Spleen (tissue), 7 donors: Measurements from ENCODE around the gene RND1.

Experiments used
- POLR2A ChIP-seq, 3 donors: fragments of 450-650 bp; IDR thresholded peaks; one replicate each; pipeline ENCODE4 v1.5.1; 2017; ENCODE audit warnings: antibody characterized with exemption in 3 of 3, mild to moderate bottlenecking in 1 of 3
- POLR2AphosphoS5 ChIP-seq, 3 donors: sonication (generic); formaldehyde crosslinking; IDR thresholded peaks; one replicate each; pipeline ENCODE4 v1.5.1; 2017; ENCODE audit warnings: antibody characterized with exemption in 3 of 3
- TF ChIP-seq, protein P1 (sequence below), 11 experiments: fragments of 200-600 bp in 7 of 11; fragments of 450-650 bp in 4 of 11; sonication (generic) in 4 of 11; IDR thresholded peaks in 8 of 11; conservative IDR thresholded peaks in 3 of 11; 1 replicate in 7 of 11; 2 replicates in 4 of 11; pipeline versions ENCODE4 v1.4.0 to v1.8.0; 2016 to 2021; ENCODE audit warnings: antibody characterized with exemption in 11 of 11, inconsistent platforms in 4 of 11, mild to moderate bottlenecking in 1 of 11
- donor health status: DM: no; HTN: no; CAD: no; lungs with moderate emphysema.
- donor health status: DM: no; HTN: no; CAD: no.
- donor health status: DM: no; HTN: no; CAD: no.

GRCh38 chr12:48866052-48866711 lies 512 bp upstream of the RND1 start:
- TF ChIP-seq, protein P1, sequence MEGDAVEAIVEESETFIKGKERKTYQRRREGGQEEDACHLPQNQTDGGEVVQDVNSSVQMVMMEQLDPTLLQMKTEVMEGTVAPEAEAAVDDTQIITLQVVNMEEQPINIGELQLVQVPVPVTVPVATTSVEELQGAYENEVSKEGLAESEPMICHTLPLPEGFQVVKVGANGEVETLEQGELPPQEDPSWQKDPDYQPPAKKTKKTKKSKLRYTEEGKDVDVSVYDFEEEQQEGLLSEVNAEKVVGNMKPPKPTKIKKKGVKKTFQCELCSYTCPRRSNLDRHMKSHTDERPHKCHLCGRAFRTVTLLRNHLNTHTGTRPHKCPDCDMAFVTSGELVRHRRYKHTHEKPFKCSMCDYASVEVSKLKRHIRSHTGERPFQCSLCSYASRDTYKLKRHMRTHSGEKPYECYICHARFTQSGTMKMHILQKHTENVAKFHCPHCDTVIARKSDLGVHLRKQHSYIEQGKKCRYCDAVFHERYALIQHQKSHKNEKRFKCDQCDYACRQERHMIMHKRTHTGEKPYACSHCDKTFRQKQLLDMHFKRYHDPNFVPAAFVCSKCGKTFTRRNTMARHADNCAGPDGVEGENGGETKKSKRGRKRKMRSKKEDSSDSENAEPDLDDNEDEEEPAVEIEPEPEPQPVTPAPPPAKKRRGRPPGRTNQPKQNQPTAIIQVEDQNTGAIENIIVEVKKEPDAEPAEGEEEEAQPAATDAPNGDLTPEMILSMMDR (IDR thresholded peaks at IDR 0.05 in 8 of 11, conservative IDR thresholded peaks at IDR 0.05 in 3 of 11), result no peak
- TF ChIP-seq POLR2A (IDR thresholded peaks at IDR 0.05), result no peak
- TF ChIP-seq POLR2AphosphoS5 (IDR thresholded peaks at IDR 0.05), result no peak
